IPS-20b (cell line): Measurements from ENCODE around the gene IL21R.
"Not testable (repeated sequence)": the region's sequence is repeated elsewhere in the genome, so short reads cannot be mapped to it uniquely, and the experiment has no call there.

Source experiments
- H3K27ac ChIP-seq: one replicate; pipeline ENCODE4 v1.5.1; 2013; ENCODE audit warnings: low read length
- H3K27me3 ChIP-seq: 2 replicates; pipeline ENCODE4 v1.6.1; 2013; ENCODE audit warnings: mild to moderate bottlenecking, low read length, inconsistent platforms; ENCODE audit not compliant: insufficient read depth
- H3K36me3 ChIP-seq: 2 replicates; pipeline ENCODE4 v1.6.1; 2013; ENCODE audit warnings: low read depth, mild to moderate bottlenecking, inconsistent platforms, low read length, moderate library complexity; ENCODE audit not compliant: insufficient read depth
- H3K4me1 ChIP-seq: 2 replicates; pipeline ENCODE4 v1.6.1; 2013; ENCODE audit warnings: mild to moderate bottlenecking, control low read depth, inconsistent platforms, low read length, moderate library complexity; ENCODE audit not compliant: insufficient read depth
- H3K4me3 ChIP-seq: 2 replicates; pipeline ENCODE4 v1.5.1; 2013; ENCODE audit warnings: mild to moderate bottlenecking, low read length, inconsistent platforms
- H3K9ac ChIP-seq: 2 replicates; pipeline ENCODE4 v1.6.1; 2013; ENCODE audit warnings: low read depth, mild to moderate bottlenecking, inconsistent platforms, low read length, moderate library complexity
- H3K9me3 ChIP-seq: 2 replicates; pipeline ENCODE4 v1.6.1; 2013; ENCODE audit warnings: mild to moderate bottlenecking, low read depth, low read length, inconsistent platforms; ENCODE audit not compliant: insufficient read depth

IL21R gene

DNA sequence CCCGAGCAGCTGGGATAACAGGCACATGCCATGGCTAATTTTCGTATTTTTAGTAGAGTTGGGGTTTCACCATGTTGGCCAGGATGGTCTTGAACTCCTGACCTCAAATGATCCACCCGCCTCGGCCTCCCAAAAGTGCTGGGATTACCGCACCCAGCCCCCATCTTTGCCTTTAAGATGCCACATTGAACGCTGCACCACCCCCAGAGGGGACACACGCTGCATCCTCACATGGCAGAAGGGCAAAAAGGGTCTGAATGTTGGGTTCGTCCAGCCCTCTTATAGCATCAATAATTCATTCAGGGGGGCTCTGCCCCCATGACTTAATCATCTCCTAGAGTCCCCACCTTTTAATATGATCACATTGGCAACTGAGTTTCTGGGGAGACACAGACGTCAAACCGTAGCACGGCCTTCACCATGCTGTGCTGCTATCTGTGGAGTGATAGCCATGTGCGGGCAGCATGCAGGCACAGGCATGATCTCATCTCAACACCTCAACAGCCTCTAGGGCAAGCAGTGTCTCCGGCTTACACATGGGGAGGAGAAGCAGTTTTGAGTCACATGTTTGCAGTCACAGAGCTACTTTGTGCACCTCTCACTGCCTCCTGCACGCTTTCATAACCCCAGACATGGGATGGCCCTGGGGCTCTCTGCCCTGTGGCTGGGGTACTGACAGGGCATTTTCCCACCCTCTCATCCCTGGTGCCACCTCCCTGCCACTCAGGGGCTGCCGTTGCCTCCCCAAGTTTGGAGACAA, 30.0 kb downstream of the IL21R start:
- H3K36me3 ChIP-seq = no peaks in the 10 kb centered on the region
- no peak overlapping the region for H3K4me3 ChIP-seq
- no peak overlapping the region for H3K27ac ChIP-seq
- no peak overlapping the region for H3K9ac ChIP-seq
- no peaks in the 10 kb centered on the region for H3K9me3 ChIP-seq
- H3K27me3 ChIP-seq = no peaks in the 10 kb centered on the region
- no peaks in the 10 kb centered on the region for H3K4me1 ChIP-seq

DNA sequence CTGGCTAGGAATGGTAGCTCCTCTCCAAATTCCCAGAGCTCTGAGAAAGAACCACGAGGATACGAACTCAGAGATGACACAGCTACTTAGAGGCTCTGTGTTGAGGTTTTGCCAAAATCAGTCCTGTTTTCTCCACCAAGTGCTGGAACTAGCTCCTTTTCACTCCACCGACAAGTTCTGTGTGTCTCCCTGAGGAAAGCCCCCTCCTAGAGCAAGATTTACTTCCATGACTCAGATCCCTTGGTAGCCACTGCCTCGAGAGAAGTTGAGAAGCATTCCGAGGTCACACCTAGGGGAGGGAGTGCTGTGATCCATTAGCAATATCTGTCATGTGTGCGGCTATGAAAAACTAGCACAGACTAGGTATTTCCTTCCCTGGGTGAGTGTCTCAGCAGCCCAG, 30.6 kb downstream of the IL21R start:
- Histone ChIP-seq H3K9me3 (no peaks in the 10 kb centered on the region), H3K36me3 (no peaks in the 10 kb centered on the region), H3K4me3 (no peak overlapping the region), H3K9ac (no peak overlapping the region), H3K27ac (no peak overlapping the region), H3K4me1 (no peaks in the 10 kb centered on the region), H3K27me3 (no peaks in the 10 kb centered on the region)

DNA sequence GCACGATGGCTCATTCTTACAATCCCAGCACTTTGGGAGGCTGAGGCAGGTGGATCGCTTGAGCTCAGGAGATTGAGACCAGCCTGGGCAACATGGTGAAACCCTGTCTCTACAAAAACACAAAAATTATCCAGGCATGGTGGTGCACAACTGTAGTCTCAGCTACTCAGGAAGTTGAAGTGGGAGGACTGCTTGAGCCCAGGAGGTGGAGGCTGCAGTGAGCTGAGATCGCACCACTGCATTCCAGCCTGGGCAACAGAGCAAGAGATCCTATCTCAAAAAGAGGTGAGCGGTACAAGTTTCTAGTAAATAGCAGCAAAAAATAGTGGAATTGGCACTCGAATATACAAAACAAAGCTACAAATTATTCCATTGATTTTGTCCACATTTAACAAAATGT, 31.2 kb downstream of the IL21R start:
- not testable (repeated sequence) for H3K9ac ChIP-seq, H3K27ac ChIP-seq, H3K4me1 ChIP-seq, H3K9me3 ChIP-seq, H3K36me3 ChIP-seq, H3K27me3 ChIP-seq, H3K4me3 ChIP-seq

DNA sequence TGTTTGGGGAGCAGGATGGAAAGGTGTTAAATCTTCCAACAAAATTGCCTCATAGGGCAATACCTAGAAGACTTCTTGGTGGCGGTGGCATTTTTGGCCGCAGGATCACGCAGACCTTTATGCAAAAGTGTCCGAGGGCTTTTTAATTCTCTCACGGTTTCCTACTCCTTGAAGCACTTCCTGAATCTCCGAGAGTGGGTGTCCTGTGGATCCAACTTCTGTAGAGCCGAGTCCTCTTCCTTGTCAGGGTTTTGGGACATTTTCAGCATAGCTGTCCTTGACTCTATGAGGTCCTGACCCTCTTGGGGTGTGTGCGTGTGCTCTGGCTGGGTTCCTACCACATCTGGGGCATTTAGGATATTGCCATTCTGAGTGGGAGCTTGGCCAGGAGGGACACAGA, 31.7 kb downstream of the IL21R start:
- no peaks in the 10 kb centered on the region for H3K36me3 ChIP-seq
- no peak overlapping the region for H3K4me3 ChIP-seq
- no peaks in the 10 kb centered on the region for H3K27me3 ChIP-seq
- H3K4me1 ChIP-seq = no peaks in the 10 kb centered on the region
- H3K9me3 ChIP-seq = no peaks in the 10 kb centered on the region
- no peak overlapping the region for H3K9ac ChIP-seq
- no peak overlapping the region for H3K27ac ChIP-seq

DNA sequence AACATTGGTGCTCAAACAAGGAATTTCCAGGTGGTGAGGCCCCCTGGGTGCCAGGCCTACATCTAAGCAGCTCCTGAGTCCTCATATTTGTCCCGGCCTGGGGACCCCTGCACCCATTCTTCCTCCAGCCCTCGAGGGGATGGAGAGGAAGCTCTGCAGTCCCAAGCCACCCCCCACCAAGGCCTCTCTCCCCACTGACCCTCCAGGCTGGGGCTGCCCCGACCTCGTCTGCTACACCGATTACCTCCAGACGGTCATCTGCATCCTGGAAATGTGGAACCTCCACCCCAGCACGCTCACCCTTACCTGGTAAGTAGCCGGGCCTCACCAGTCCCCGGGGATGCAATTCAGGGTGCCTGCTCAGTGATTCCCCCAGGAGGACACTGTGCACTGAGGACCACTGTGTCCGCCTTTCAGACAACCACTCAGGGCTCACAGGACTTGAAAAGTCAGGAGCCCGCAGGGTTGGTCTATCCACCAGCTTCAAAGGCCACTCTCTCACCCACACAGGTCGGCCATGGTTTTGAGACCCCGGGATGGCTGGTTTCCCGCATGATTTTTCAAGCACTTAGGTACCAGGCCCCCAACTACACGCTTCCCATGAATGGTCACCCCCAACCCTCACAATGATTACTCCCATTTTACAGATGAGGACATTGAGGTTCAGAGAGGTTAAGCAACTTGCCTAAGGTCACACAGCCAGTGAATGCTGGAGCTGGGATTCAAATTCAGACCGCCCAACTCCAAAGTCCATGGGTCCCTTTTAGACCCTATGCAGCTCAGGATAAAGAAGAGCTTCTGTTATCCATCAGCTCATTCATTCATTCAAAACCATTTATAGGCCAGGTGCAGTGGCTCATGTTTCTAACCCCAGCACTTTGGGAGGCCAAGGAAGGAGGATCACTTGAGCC, 32.4 kb downstream of the IL21R start:
- Histone ChIP-seq H3K4me1 (no peaks in the 10 kb centered on the region), H3K9me3 (no peaks in the 10 kb centered on the region), H3K27me3 (no peaks in the 10 kb centered on the region), H3K9ac (no peak overlapping the region), H3K36me3 (no peaks in the 10 kb centered on the region), H3K4me3 (no peak overlapping the region), H3K27ac (no peak overlapping the region)

DNA sequence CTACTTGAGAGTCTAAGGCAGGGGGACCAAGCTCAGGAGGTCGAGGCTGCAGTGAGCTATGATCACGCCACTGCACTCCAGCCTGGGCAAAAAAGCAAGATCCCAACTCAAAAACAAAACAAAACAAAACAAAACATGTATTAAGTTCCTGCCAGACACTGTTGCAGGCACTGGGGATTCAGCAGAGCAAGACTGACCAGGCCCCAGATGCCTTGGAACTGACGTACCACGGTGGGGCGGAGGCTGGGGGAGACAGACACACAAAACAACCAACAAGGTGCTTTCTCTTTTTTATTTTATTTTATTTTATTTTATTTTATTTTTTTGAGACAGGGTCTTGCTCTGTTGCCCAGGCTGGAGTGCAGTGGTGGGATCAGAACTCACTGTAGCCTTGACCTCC, 33.2 kb downstream of the IL21R start:
- not testable (repeated sequence) for H3K4me1 ChIP-seq, H3K27ac ChIP-seq, H3K27me3 ChIP-seq, H3K36me3 ChIP-seq, H3K9ac ChIP-seq, H3K4me3 ChIP-seq, H3K9me3 ChIP-seq

DNA sequence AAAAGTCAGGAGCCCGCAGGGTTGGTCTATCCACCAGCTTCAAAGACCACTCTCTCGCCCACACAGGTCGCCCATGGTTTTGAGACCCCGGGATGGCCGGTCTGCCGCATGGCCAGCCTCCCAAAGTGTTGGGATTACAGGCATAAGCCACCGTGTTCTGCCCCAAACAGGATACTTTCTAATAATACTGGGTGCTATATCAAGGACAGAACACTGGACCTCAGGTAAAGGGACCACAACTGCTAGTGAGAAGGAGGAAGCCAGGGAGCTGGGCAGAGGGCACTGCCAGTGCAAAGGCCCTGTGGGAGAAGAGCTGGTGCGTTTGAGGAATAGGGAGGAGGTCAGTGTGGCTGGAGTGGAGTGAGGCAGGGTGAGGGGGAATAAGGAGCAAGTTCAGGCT, 34.1 kb downstream of the IL21R start:
- Histone ChIP-seq H3K27me3 (no peaks in the 10 kb centered on the region), H3K4me3 (no peak overlapping the region), H3K4me1 (no peaks in the 10 kb centered on the region), H3K9ac (no peak overlapping the region), H3K27ac (no peak overlapping the region), H3K9me3 (no peaks in the 10 kb centered on the region), H3K36me3 (no peaks in the 10 kb centered on the region)

DNA sequence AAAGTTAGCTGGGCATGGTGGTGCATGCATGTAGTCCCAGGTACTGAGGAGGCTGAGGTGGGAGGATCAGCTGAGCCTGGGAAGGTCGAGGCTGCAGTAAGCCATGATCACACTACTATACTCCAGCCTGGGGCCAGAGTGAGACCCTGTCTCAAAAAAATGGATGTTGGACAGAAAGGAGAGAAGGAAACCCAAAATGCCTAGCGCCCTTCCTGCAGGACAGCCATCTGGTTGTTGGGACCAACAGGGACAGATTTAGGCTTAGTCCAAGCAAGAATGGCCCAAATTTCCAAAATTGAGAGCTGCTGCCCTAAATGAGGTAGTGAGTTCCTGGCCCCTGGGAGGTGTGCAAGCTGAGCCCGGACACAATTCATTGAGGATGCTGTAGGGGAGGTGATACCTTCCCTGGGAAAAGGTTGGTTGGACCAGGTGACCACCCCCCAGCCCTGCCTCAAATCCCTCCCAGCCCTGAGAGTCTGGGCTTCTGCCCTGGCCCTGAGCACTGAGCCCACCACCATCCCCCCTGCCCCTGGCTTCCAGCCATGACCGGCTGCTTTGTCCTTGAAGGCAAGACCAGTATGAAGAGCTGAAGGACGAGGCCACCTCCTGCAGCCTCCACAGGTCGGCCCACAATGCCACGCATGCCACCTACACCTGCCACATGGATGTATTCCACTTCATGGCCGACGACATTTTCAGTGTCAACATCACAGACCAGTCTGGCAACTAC, 35.1 kb downstream of the IL21R start:
- H3K27me3 ChIP-seq = no peaks in the 10 kb centered on the region
- no peak overlapping the region for H3K4me3 ChIP-seq
- no peaks in the 10 kb centered on the region; the same call in 1 of the 2 replicates for H3K9me3 ChIP-seq
- H3K27ac ChIP-seq = no peak overlapping the region
- no peaks in the 10 kb centered on the region for H3K36me3 ChIP-seq
- no peaks in the 10 kb centered on the region for H3K4me1 ChIP-seq
- H3K9ac ChIP-seq = no peak overlapping the region

DNA sequence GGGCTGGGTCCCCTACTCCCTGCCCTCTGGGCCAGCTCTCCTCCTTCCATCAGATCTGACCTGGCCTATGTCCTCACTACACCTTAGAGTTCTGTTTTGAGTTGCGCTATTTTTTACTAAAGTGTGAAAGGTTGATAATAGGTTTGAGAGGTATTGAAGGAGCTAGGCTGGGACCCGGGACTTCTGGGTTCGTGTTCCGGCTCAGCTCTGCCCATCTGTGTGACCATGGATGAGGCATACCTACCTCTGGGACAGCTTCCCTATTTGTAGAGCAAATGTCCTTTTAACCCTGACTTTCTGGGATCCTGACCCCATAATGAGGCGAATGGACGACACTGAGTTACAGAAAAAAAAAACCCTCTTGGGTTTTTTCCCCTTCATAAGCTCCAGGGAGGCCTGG, 36.0 kb downstream of the IL21R start:
- Histone ChIP-seq H3K36me3 (no peaks in the 10 kb centered on the region), H3K27ac (no peak overlapping the region), H3K9ac (no peak overlapping the region), H3K4me1 (no peaks in the 10 kb centered on the region), H3K27me3 (no peaks in the 10 kb centered on the region), H3K4me3 (no peak overlapping the region), H3K9me3 (no peaks in the 10 kb centered on the region; the same call in 1 of the 2 replicates)

DNA sequence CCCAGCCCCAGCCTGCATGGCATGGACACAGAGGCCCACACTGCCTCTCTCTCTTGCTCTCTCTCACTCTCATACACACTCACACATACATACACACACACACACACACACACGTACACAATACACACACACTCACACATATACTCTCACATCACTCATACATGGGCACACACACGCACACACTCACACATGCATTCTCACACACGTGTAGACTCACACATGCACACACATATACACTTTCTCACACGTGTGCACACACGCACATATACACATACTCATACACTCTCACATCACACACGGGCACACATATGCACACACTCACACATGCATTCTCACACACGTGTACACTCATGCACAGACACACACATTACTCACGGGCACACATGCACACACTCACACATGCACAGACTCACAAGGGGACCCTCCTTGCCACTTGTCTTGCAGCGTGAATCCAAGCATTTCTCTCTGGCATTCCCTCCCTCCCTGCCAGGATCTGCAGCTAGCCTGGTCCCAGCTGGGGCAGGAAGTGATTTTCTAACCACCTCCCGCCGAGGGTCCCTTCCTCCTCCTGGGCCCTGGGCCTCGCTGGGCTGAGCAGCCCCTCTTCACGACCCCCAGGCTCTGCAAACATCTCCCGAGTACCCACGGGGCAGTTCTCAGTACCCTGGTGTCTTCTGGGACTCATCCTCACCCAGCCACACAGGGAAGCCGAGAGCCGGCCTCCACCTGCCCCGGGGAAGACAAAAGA, 37.5 kb downstream of the IL21R start:
- peaks cover 8% of the 10 kb centered on the region for H3K9me3 ChIP-seq
- no peaks in the 10 kb centered on the region for H3K27me3 ChIP-seq
- no peak overlapping the region for H3K9ac ChIP-seq
- no peak overlapping the region for H3K27ac ChIP-seq
- no peak overlapping the region for H3K4me3 ChIP-seq
- H3K4me1 ChIP-seq = no peaks in the 10 kb centered on the region
- H3K36me3 ChIP-seq = no peaks in the 10 kb centered on the region

DNA sequence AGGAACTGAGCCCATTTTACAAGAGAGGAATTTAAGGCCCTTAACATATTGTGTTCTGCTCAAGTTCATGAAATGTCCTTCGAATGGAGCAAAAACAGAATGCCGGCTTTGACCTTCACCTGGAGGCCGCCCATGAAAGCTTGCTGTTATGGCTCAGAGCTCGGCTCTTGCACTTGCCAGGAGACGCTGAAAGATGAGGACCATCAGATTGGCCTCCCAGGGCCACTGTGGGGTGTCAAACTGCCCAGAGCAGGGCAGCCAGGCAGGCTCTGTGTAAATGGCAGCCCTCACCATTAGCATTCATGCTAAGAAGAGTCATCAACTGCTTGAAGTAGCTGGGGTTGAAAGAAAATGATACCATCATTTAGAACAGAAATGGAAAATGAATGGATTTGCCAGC, 39.3 kb downstream of the IL21R start:
- Histone ChIP-seq H3K9me3 (peaks cover 16% of the 10 kb centered on the region), H3K36me3 (no peaks in the 10 kb centered on the region), H3K4me3 (no peak overlapping the region), H3K9ac (no peak overlapping the region), H3K27ac (no peak overlapping the region), H3K4me1 (no peaks in the 10 kb centered on the region), H3K27me3 (no peaks in the 10 kb centered on the region)
